HAP-1 (cell line): ENCODE data around the gene ARMH3.

ENCODE experiments used
- DNase-seq, 2 experiments: peaks; one replicate each; pipeline ENCODE4 v3.0.0-alpha.2; 2016 to 2020; ENCODE audit warnings: low spot score in 2 of 2
- H3K27me3 ChIP-seq: fragments of 250-450 bp; sonication (Bioruptor Pico); 2 replicates; pipeline ENCODE4 v1.5.1; 2020; ENCODE audit warnings: low read depth, mild to moderate bottlenecking, moderate library complexity
- H3K36me3 ChIP-seq: fragments of 250-450 bp; sonication (Bioruptor Pico); replicated peaks from 2 replicates; pipeline ENCODE4 v1.5.1; 2020; ENCODE audit warnings: mild to moderate bottlenecking
- H3K4me1 ChIP-seq: fragments of 250-450 bp; sonication (Bioruptor Pico); 2 replicates; pipeline ENCODE4 v1.5.1; 2020; ENCODE audit warnings: mild to moderate bottlenecking
- H3K4me3 ChIP-seq: fragments of 250-450 bp; sonication (Bioruptor Pico); 2 replicates; pipeline ENCODE4 v1.5.1; 2020; ENCODE audit warnings: mild to moderate bottlenecking, moderate library complexity
- H3K9me3 ChIP-seq: fragments of 250-450 bp; sonication (Bioruptor Pico); 2 replicates; pipeline ENCODE4 v1.5.1; 2020; ENCODE audit warnings: mild to moderate bottlenecking, moderate library complexity
- in situ Hi-C: fragments of 300-500 bp; cut with MboI; formaldehyde crosslinking; loops from 3 replicates; pipeline ENCODE4 v1.14.3; 2020; ENCODE audit warnings: low sequenced_read_pairs, inconsistent platforms, mixed read lengths

The ARMH3 gene

GRCh38 chr10:101935431-101935830 lies 120.5 kb downstream of the ARMH3 start:
- in situ Hi-C loops = no loop called here

GRCh38 chr10:101934686-101935305 lies 121.2 kb downstream of the ARMH3 start:
- in situ Hi-C loops = no loop called here

More at GRCh38 chr10:101935431-101935830, 120.5 kb downstream of the ARMH3 start:
- no peak overlapping the region for H3K4me3 ChIP-seq
- no peaks in the 10 kb centered on the region for H3K36me3 ChIP-seq
- H3K9me3 ChIP-seq = no peaks in the 10 kb centered on the region
- DNase-seq = no peak
- H3K4me1 ChIP-seq = no peaks in the 10 kb centered on the region
- H3K27me3 ChIP-seq = no peaks in the 10 kb centered on the region

GRCh38 chr10:101933976-101934375 lies 122.0 kb downstream of the ARMH3 start:
- Histone ChIP-seq H3K9me3 (no peaks in the 10 kb centered on the region), H3K4me1 (no peaks in the 10 kb centered on the region), H3K27me3 (no peaks in the 10 kb centered on the region), H3K4me3 (no peak overlapping the region), H3K36me3 (no peaks in the 10 kb centered on the region)
- in situ Hi-C loops = no loop called here
- DNase-seq = no peak

More at GRCh38 chr10:101934686-101935305, 121.2 kb downstream of the ARMH3 start:
- DNase-seq = no peak
- no peaks in the 10 kb centered on the region for H3K27me3 ChIP-seq
- H3K4me1 ChIP-seq = no peaks in the 10 kb centered on the region
- H3K36me3 ChIP-seq = no peaks in the 10 kb centered on the region
- H3K9me3 ChIP-seq = no peaks in the 10 kb centered on the region
- H3K4me3 ChIP-seq = no peak overlapping the region

GRCh38 chr10:101932183-101932582 lies 123.8 kb downstream of the ARMH3 start:
- no peaks in the 10 kb centered on the region for H3K9me3 ChIP-seq
- H3K4me3 ChIP-seq = no peak overlapping the region
- no peaks in the 10 kb centered on the region for H3K36me3 ChIP-seq
- DNase-seq = no peak
- no peaks in the 10 kb centered on the region for H3K27me3 ChIP-seq
- in situ Hi-C loops = no loop called here
- H3K4me1 ChIP-seq = no peaks in the 10 kb centered on the region

GRCh38 chr10:101925027-101925426 lies 130.9 kb downstream of the ARMH3 start:
- no peak overlapping the region for H3K4me3 ChIP-seq
- no peaks in the 10 kb centered on the region for H3K36me3 ChIP-seq
- no peak for DNase-seq
- H3K4me1 ChIP-seq = no peaks in the 10 kb centered on the region
- H3K9me3 ChIP-seq = no peaks in the 10 kb centered on the region
- in situ Hi-C loops = no loop called here
- H3K27me3 ChIP-seq = no peaks in the 10 kb centered on the region

- Histone ChIP-seq H3K27me3 (no peaks in the 10 kb centered on the region), H3K36me3 (no peaks in the 10 kb centered on the region), H3K4me1 (no peaks in the 10 kb centered on the region), H3K9me3 (no peaks in the 10 kb centered on the region), H3K4me3 (no peak overlapping the region)
- DNase-seq = no peak
- in situ Hi-C loops = no loop called here
Measured at GRCh38 chr10:101923256-101923655, 132.7 kb downstream of the ARMH3 start.

GRCh38 chr10:101922846-101923245 lies 133.1 kb downstream of the ARMH3 start:
- in situ Hi-C loops = no loop called here
- Histone ChIP-seq H3K36me3 (no peaks in the 10 kb centered on the region), H3K4me3 (no peak overlapping the region), H3K4me1 (no peaks in the 10 kb centered on the region), H3K9me3 (no peaks in the 10 kb centered on the region), H3K27me3 (no peaks in the 10 kb centered on the region)
- no peak for DNase-seq

- in situ Hi-C loops = no loop called here
- Histone ChIP-seq H3K27me3 (no peaks in the 10 kb centered on the region), H3K9me3 (no peaks in the 10 kb centered on the region), H3K36me3 (no peaks in the 10 kb centered on the region), H3K4me1 (no peaks in the 10 kb centered on the region), H3K4me3 (no peak overlapping the region)
- DNase-seq = no peak
Measured at GRCh38 chr10:101920546-101920945, 135.4 kb downstream of the ARMH3 start.

- Histone ChIP-seq H3K4me3 (no peak overlapping the region), H3K36me3 (no peaks in the 10 kb centered on the region), H3K27me3 (no peaks in the 10 kb centered on the region), H3K9me3 (no peaks in the 10 kb centered on the region), H3K4me1 (no peaks in the 10 kb centered on the region)
- DNase-seq = no peak
- in situ Hi-C loops = no loop called here
Measured at GRCh38 chr10:101919026-101919770, 136.8 kb downstream of the ARMH3 start.

- no peaks in the 10 kb centered on the region for H3K9me3 ChIP-seq
- no peak overlapping the region for H3K4me3 ChIP-seq
- no peak for DNase-seq
- H3K4me1 ChIP-seq = no peaks in the 10 kb centered on the region
- H3K27me3 ChIP-seq = no peaks in the 10 kb centered on the region
- no peaks in the 10 kb centered on the region for H3K36me3 ChIP-seq
- in situ Hi-C loops = no loop called here
Measured at GRCh38 chr10:101912561-101913179, 143.3 kb downstream of the ARMH3 start.

- Histone ChIP-seq H3K36me3 (no peaks in the 10 kb centered on the region), H3K4me3 (no peak overlapping the region), H3K9me3 (no peaks in the 10 kb centered on the region), H3K27me3 (no peaks in the 10 kb centered on the region), H3K4me1 (no peaks in the 10 kb centered on the region)
- no peak for DNase-seq
- in situ Hi-C loops = no loop called here
Measured at GRCh38 chr10:101906586-101907183, 149.3 kb downstream of the ARMH3 start.

- no peaks in the 10 kb centered on the region for H3K36me3 ChIP-seq
- H3K27me3 ChIP-seq = no peaks in the 10 kb centered on the region
- H3K4me1 ChIP-seq = no peaks in the 10 kb centered on the region
- no peak for DNase-seq
- H3K9me3 ChIP-seq = no peaks in the 10 kb centered on the region
- in situ Hi-C loops = no loop called here
- H3K4me3 ChIP-seq = no peak overlapping the region
Measured at GRCh38 chr10:101905251-101905650, 150.7 kb downstream of the ARMH3 start.

GRCh38 chr10:101903827-101904550 lies 152.0 kb downstream of the ARMH3 start:
- in situ Hi-C loops = no loop called here
- H3K36me3 ChIP-seq = no peaks in the 10 kb centered on the region
- no peak overlapping the region for H3K4me3 ChIP-seq
- H3K4me1 ChIP-seq = no peaks in the 10 kb centered on the region
- no peaks in the 10 kb centered on the region for H3K9me3 ChIP-seq
- no peaks in the 10 kb centered on the region for H3K27me3 ChIP-seq
- DNase-seq = no peak
